CD8-positive, alpha-beta memory T cell (primary cell): ENCODE data around the gene ANAPC1. TPM values are rescaled to one million over a fixed set of nuclear protein-coding genes. Genes with fewer than 3 reads are reported as not detected.
A peak's percentile ranks its signal among the peaks of the same experiment; 100 is the strongest.
"Not testable (repeated sequence)": the region's sequence is repeated elsewhere in the genome, so short reads cannot be mapped to it uniquely, and the experiment has no call there.

Source experiments
- CTCF ChIA-PET: fragments of 350-600 bp; sonication (Branson Sonifier 250); formaldehyde crosslinking; loops from one replicate; lab custom pipeline; 2021; ENCODE audit warnings: antibody characterized with exemption; lab: Charles Lee
- POLR2A ChIA-PET: fragments of 350-600 bp; sonication (Branson Sonifier 250); formaldehyde crosslinking; loops from one replicate; lab custom pipeline; 2021; ENCODE audit warnings: antibody characterized with exemption; lab: Charles Lee
- DNase-seq, 5 donors: peaks; one replicate each; pipeline versions ENCODE4 v3.0.0 to v3.0.0-alpha.2; 2020 to 2022; ENCODE audit warnings: mixed read lengths in 1 of 5
- H3K27ac ChIP-seq: one replicate; pipeline ENCODE4 v1.7.0; 2013; ENCODE audit warnings: low read depth, mild to moderate bottlenecking, low read length, moderate library complexity
- H3K27me3 ChIP-seq: 2 replicates; pipeline ENCODE4 v1.7.0; 2013; ENCODE audit warnings: low read length, mild to moderate bottlenecking; ENCODE audit not compliant: insufficient read depth, poor library complexity, severe bottlenecking
- H3K36me3 ChIP-seq: 2 replicates; pipeline ENCODE4 v1.7.0; 2013; ENCODE audit warnings: mild to moderate bottlenecking, low read length, moderate library complexity; ENCODE audit not compliant: insufficient read depth
- H3K4me1 ChIP-seq: 2 replicates; pipeline ENCODE4 v1.7.0; 2013; ENCODE audit warnings: mild to moderate bottlenecking, low read length, moderate library complexity; ENCODE audit not compliant: insufficient read depth
- H3K4me3 ChIP-seq: 2 replicates; pipeline ENCODE4 v1.7.0; 2013; ENCODE audit warnings: mild to moderate bottlenecking, low read length
- H3K9me3 ChIP-seq: 2 replicates; pipeline ENCODE4 v1.7.0; 2013; ENCODE audit warnings: mild to moderate bottlenecking, low read length
- H3K27ac Mint-ChIP-seq, 8 donors: one replicate each; pipeline ENCODE4 v1.8.0; 2020 to 2021; ENCODE audit warnings: mixed read lengths in 8 of 8, mild to moderate bottlenecking in 6 of 8, inconsistent platforms in 3 of 8, moderate library complexity in 3 of 8
- H3K27me3 Mint-ChIP-seq, 2 donors: one replicate each; pipeline ENCODE4 v1.8.0; 2020 to 2021; ENCODE audit warnings: mixed read lengths in 2 of 2, mild to moderate bottlenecking in 1 of 2, moderate library complexity in 1 of 2
- H3K36me3 Mint-ChIP-seq, 3 donors: one replicate each; pipeline ENCODE4 v1.8.0; 2020 to 2021; ENCODE audit warnings: mixed read lengths in 3 of 3, inconsistent platforms in 1 of 3, mild to moderate bottlenecking in 1 of 3
- H3K4me1 Mint-ChIP-seq, 3 donors: one replicate each; pipeline ENCODE4 v1.8.0; 2020 to 2021; ENCODE audit warnings: mixed read lengths in 3 of 3, inconsistent platforms in 1 of 3, mild to moderate bottlenecking in 1 of 3
- H3K4me3 Mint-ChIP-seq, 7 donors: one replicate each; pipeline ENCODE4 v1.8.0; 2020 to 2021; ENCODE audit warnings: mixed read lengths in 7 of 7, mild to moderate bottlenecking in 6 of 7, moderate library complexity in 4 of 7, inconsistent platforms in 2 of 7
- H3K9me3 Mint-ChIP-seq, 5 donors: one replicate each; pipeline ENCODE4 v1.8.0; 2020 to 2022; ENCODE audit warnings: mixed read lengths in 5 of 5, mild to moderate bottlenecking in 3 of 5, moderate library complexity in 2 of 5, inconsistent platforms in 1 of 5
- polyA plus RNA-seq: library from polyadenylated mRNA; unstranded; fragments of 300-500 nt; fragmentation: Illumina TruSeq; gene quantifications from one replicate; pipeline ENCODE4 v1.2.3, GENCODE V29; 2021
- total RNA-seq, 2 experiments: library from RNA; stranded (reverse); gene quantifications; one replicate each; pipeline ENCODE4 v1.2.3, GENCODE V29; 2021

Gene ANAPC1
- total and polyA plus RNA-seq, 3 experiments from 2014 or later: 28.9 to 131 (median 128) TPM

DNA sequence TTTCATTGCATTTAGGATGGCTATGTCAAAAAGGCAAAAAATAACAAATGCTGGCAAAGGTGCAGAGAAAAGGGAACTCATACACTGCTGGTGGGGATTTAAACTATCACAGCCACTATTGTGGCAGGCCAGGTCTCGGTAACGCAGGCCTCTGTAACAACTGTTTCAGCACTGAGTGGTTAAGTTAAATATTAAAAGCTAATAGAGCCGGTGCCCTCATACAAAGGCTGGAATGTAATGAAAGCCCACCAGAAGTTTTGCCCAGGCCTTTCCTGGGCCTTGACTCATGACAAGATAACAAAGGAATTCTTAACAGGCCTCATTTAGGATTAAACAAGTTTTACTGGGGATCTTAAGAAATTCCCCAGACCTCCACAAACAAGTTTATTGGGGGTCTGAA lies 25.1 kb upstream of the ANAPC1 start:
- peaks cover 7% of the 10 kb centered on the region for H3K4me1 ChIP-seq
- ChIA-PET POLR2A (no interaction called here), CTCF (no interaction called here)
- no peak overlapping the region for H3K27ac ChIP-seq
- Mint-ChIP-seq H3K4me3 (no peak overlapping the region), H3K36me3 (no peaks in the 10 kb centered on the region), H3K27ac (no peak overlapping the region), H3K4me1 (peaks cover 0 to 9% (median 0%) of the 10 kb centered on the region in 3 donors), H3K9me3 (no peaks in the 10 kb centered on the region), H3K27me3 (no peaks in the 10 kb centered on the region)
- no peak for DNase-seq
- H3K9me3 ChIP-seq: no peaks in the 10 kb centered on the region
- H3K36me3 ChIP-seq: no peaks in the 10 kb centered on the region
- no peaks in the 10 kb centered on the region for H3K27me3 ChIP-seq
- H3K4me3 ChIP-seq: no peak overlapping the region

DNA sequence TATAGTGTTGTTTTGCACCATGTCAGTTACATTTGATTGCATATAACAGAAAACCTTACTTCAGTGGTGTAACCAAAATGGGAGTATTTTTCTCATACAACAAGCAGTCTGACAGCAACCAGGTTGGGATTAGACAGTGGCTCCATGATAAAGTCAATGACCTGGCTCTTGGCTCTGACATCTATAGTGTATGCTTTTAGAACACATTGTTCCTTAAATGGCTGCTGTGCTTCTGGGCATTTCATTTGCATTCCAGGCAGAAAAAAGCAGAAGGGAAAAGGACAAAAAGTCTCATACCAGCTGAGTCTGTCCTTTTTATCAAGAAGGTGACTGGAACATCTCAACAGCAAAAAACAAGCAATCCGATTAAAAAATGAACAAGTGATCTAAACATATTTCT lies 24.6 kb upstream of the ANAPC1 start:
- Histone ChIP-seq H3K27me3 (no peaks in the 10 kb centered on the region), H3K36me3 (no peaks in the 10 kb centered on the region), H3K4me1 (peaks cover 7% of the 10 kb centered on the region), H3K9me3 (no peaks in the 10 kb centered on the region), H3K27ac (no peak overlapping the region), H3K4me3 (no peak overlapping the region)
- no peaks in the 10 kb centered on the region for H3K36me3 Mint-ChIP-seq
- no peak overlapping the region for H3K27ac Mint-ChIP-seq
- no peaks in the 10 kb centered on the region for H3K9me3 Mint-ChIP-seq
- DNase-seq: no peak
- H3K4me1 Mint-ChIP-seq: peaks cover 0 to 9% (median 0%) of the 10 kb centered on the region in 3 donors
- CTCF ChIA-PET: no interaction called here
- POLR2A ChIA-PET: no interaction called here
- no peak overlapping the region for H3K4me3 Mint-ChIP-seq
- H3K27me3 Mint-ChIP-seq: no peaks in the 10 kb centered on the region

DNA sequence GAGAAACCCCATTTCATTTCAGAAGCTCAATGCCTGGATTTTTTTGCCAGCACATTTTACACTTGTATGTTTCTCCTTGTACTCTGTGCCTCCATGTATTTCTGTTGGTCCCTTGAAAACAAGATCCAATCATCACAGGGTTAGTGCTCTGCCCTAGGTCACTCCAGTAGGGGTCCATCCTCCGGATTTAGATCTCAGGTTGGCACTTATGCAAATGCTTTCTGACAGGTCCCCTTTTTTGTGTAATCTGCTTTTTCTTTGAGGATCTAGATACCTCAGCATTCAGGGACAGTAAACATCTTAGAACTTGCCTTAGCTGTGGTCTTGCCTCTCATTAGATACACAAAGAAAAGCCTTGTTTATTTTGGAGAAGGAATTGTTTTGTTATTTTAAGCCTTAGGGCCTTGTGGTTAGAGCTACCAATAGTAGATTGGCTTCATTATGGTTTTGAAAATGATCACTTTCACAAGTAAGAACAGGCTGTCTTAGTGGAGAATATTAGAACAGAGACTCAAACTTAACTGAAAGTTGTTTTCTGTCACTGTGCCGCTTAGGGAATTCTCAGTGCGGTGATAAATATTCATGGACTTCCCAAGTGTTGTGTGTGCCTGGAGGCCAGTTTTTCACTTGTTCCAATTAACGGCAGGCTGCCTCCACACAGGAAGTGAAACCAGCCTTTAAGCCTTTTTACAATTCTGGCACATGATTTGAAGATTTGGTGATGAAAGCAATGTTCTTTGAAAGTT lies 22.2 kb upstream of the ANAPC1 start:
- Mint-ChIP-seq H3K27me3 (no peaks in the 10 kb centered on the region), H3K36me3 (no peaks in the 10 kb centered on the region), H3K27ac (peak overlapping the region in 1 of 8 donors; percentile 24), H3K4me3 (no peak overlapping the region), H3K4me1 (peaks cover 0 to 9% (median 0%) of the 10 kb centered on the region in 3 donors), H3K9me3 (no peaks in the 10 kb centered on the region)
- POLR2A ChIA-PET: no interaction called here
- no peak for DNase-seq
- Histone ChIP-seq H3K27ac (no peak overlapping the region), H3K36me3 (no peaks in the 10 kb centered on the region), H3K9me3 (no peaks in the 10 kb centered on the region), H3K4me3 (no peak overlapping the region), H3K4me1 (peaks cover 7% of the 10 kb centered on the region), H3K27me3 (no peaks in the 10 kb centered on the region)
- CTCF ChIA-PET: no interaction called here

DNA sequence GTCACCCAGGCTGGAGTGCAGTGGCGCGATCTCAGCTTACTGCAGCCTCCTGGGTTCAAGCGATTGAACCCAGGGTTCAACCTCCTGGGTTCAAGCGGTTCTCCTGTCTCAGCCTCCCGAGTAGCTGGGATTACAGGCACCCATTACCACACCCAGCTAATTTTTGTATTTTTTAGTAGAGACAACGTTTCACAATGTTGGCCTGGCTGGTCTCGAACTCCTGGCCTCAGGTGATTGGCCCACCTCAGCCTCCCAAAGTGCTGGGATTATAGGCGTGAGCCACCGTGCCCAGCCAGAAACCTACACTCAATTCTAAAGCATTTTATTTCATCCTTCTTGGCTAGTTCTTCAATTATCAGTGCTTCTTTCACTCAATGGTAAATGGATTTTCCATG lies 21.5 kb upstream of the ANAPC1 start:
- H3K9me3 ChIP-seq, H3K36me3 Mint-ChIP-seq, H3K4me3 Mint-ChIP-seq, CTCF ChIA-PET, H3K9me3 Mint-ChIP-seq, H3K27me3 ChIP-seq, DNase-seq, H3K27ac Mint-ChIP-seq, H3K4me1 ChIP-seq, H3K27me3 Mint-ChIP-seq, H3K36me3 ChIP-seq, H3K4me3 ChIP-seq, POLR2A ChIA-PET, H3K27ac ChIP-seq: not testable (repeated sequence)
- H3K4me1 Mint-ChIP-seq: peaks cover 0 to 14% (median 0%) of the 10 kb centered on the region in 3 donors

DNA sequence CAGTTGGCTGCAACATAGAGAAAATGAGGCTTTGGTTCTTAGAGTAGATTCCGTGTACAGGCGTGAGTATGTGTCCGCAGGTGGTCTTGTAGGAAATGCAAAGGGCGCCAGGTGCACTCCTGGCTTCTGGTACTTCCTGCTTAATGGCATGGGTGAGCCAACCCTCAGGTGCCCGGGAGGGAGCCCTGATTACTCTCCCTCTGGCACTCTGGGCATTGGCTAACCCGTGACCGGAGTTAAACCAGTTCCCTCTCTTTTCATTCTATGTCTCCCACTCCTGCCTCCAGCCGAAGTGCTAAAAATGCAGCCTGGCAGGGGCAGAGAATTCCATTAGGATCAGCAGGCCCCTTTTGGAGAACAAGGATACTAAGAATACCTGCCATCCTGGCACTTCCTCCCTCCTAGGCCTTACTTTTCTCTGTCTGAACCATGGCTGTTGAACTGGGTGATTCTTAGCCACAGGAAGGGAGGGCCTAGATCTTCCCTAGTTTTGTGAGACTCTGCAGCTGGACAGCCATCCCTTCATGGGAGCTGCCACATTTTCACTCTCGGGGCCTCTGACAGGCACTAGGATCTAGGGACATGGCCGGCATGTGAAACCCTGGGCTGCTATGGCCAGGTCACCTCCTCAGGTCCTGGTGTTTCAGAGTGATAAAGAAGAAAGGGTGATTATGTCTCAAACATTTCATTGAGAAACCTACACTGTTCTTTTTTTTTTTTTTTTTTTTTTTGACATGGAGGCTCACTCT lies 20.9 kb upstream of the ANAPC1 start:
- Mint-ChIP-seq H3K36me3 (no peaks in the 10 kb centered on the region), H3K27ac (no peak overlapping the region), H3K9me3 (no peaks in the 10 kb centered on the region), H3K27me3 (peaks cover 0 to 8% of the 10 kb centered on the region in 2 donors), H3K4me1 (peaks cover 0 to 16% (median under 1%) of the 10 kb centered on the region in 3 donors), H3K4me3 (no peak overlapping the region)
- no peaks in the 10 kb centered on the region for H3K36me3 ChIP-seq
- CTCF ChIA-PET: no interaction called here
- no peaks in the 10 kb centered on the region for H3K9me3 ChIP-seq
- H3K4me1 ChIP-seq: peaks cover 7% of the 10 kb centered on the region
- no peak overlapping the region for H3K27ac ChIP-seq
- H3K4me3 ChIP-seq: no peak overlapping the region
- POLR2A ChIA-PET: no interaction called here
- no peaks in the 10 kb centered on the region for H3K27me3 ChIP-seq
- no peak for DNase-seq

DNA sequence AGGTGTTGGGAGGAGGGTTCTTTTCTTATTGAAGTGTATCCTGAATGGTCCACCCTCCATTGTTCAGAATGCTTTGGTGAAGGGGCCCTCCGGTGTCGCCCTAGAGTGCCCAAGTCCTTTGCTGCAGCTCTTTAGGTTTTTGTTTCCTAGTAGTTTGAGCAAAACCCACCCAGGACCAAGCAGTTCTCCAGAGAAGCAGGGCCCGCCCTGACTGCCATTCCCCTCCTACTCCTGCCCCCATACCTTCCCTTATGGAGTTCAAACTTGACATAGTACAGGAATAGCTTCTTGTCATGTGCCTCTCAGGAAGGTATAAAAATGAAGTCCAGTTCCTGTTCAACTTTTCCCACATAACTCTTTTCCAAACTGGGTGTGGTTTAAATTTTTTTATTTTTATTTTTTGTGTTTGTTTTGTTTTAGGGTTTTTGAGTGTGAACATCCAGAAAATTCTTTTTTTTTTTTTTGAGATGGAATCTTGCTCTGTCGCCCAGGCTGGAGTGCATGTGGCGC lies 20.0 kb upstream of the ANAPC1 start:
- Mint-ChIP-seq H3K9me3 (no peaks in the 10 kb centered on the region), H3K27ac (no peak overlapping the region), H3K4me3 (no peak overlapping the region), H3K36me3 (no peaks in the 10 kb centered on the region), H3K4me1 (peaks cover 0 to 25% (median 9%) of the 10 kb centered on the region in 3 donors), H3K27me3 (peaks cover 8 to 12% of the 10 kb centered on the region in 2 donors)
- CTCF ChIA-PET: interaction anchor here (1.3 kb wide), 1 partner anchor 15 kb away, joined by 3 read pairs; no protein-coding TSS in a partner anchor
- POLR2A ChIA-PET: no interaction called here
- no peak for DNase-seq
- Histone ChIP-seq H3K27ac (no peak overlapping the region), H3K36me3 (no peaks in the 10 kb centered on the region), H3K4me1 (peaks cover 7% of the 10 kb centered on the region), H3K4me3 (no peak overlapping the region), H3K27me3 (no peaks in the 10 kb centered on the region), H3K9me3 (no peaks in the 10 kb centered on the region)

DNA sequence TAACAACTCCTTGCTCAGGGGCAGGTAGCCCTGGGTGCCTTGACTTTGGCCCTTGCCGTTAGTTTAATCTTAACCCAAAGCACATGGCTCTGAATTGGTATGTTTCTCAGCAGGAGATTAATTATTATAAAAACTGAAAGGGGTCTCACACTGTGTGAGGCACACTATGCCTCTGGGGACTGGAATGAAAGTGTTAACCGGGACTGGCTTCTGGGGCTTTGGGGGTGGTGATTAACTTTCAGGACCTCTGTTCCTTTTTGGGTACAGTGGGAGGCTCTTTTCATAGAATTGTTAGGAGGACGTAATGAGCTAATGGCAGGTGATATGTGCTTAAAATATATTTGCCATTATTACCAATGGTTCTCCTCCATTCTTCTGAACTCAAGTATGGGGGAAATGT lies 19.5 kb upstream of the ANAPC1 start:
- POLR2A ChIA-PET: no interaction called here
- no peak overlapping the region for H3K4me3 ChIP-seq
- peaks cover 0 to 25% (median 9%) of the 10 kb centered on the region in 3 donors for H3K4me1 Mint-ChIP-seq
- H3K27ac ChIP-seq: no peak overlapping the region
- peaks cover 7% of the 10 kb centered on the region for H3K4me1 ChIP-seq
- peaks cover 8 to 12% of the 10 kb centered on the region in 2 donors for H3K27me3 Mint-ChIP-seq
- DNase-seq: no peak
- H3K9me3 Mint-ChIP-seq: no peaks in the 10 kb centered on the region
- H3K36me3 ChIP-seq: no peaks in the 10 kb centered on the region
- no peak overlapping the region for H3K27ac Mint-ChIP-seq
- CTCF ChIA-PET: interaction anchor here (1.3 kb wide), 1 partner anchor 16 kb away, joined by 3 read pairs; no protein-coding TSS in a partner anchor
- H3K36me3 Mint-ChIP-seq: no peaks in the 10 kb centered on the region
- no peaks in the 10 kb centered on the region for H3K27me3 ChIP-seq
- no peaks in the 10 kb centered on the region for H3K9me3 ChIP-seq
- H3K4me3 Mint-ChIP-seq: no peak overlapping the region

DNA sequence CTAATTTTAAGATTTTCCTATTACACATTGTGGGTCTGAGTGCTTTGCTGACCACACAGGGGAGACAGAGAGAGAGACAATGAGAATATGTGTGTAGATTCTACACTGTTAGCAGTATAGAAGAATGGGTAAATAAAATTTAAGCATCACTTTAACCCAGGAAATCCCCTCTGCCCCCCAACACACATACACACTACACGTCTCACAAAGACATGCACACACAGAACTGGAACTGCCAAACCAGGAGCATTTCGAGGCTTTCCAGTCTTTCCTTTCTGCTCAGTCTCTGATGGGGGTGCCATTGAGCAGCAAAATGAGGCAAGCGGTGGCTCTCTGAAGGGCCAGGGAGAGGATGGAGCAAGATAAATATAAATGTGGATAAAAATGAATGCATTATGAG lies 16.9 kb upstream of the ANAPC1 start:
- Histone ChIP-seq H3K9me3 (no peaks in the 10 kb centered on the region), H3K36me3 (no peaks in the 10 kb centered on the region), H3K27me3 (no peaks in the 10 kb centered on the region), H3K4me3 (no peak overlapping the region), H3K27ac (no peak overlapping the region), H3K4me1 (peaks cover 5% of the 10 kb centered on the region)
- Mint-ChIP-seq H3K4me1 (peaks cover 5 to 24% (median 16%) of the 10 kb centered on the region in 3 donors), H3K4me3 (peak overlapping the region in 1 of 7 donors; percentile 85), H3K27me3 (peaks cover 12 to 27% of the 10 kb centered on the region in 2 donors), H3K9me3 (no peaks in the 10 kb centered on the region), H3K27ac (no peak overlapping the region), H3K36me3 (no peaks in the 10 kb centered on the region)
- CTCF ChIA-PET: interaction anchor here (1.3 to 1.7 kb wide), 2 partner anchors 10 to 13 kb away, joined by 3 to 4 read pairs; no protein-coding TSS in a partner anchor
- POLR2A ChIA-PET: no interaction called here
- DNase-seq: no peak
